Mesenchymal stem cell (in vitro differentiated cells and primary cell): Measurements from ENCODE around the gene CNTNAP2.

Experiments
- DNase-seq: peaks from one replicate; pipeline ENCODE4 v3.0.0-alpha.2; 2013
- H2AFZ ChIP-seq: one replicate; pipeline ENCODE4 v1.6.1; 2013; ENCODE audit warnings: low read depth, mild to moderate bottlenecking, control low read depth, inconsistent platforms, low read length, moderate library complexity
- H2AK5ac ChIP-seq: 2 replicates; pipeline ENCODE4 v1.6.1; 2013; ENCODE audit warnings: low read length, moderate library complexity, mild to moderate bottlenecking, inconsistent platforms; ENCODE audit not compliant: severe bottlenecking
- H2BK120ac ChIP-seq: one replicate; pipeline ENCODE4 v1.6.1; 2013; ENCODE audit warnings: low read depth, mild to moderate bottlenecking, inconsistent platforms, low read length, moderate library complexity
- H2BK12ac ChIP-seq, 2 experiments: one replicate each; pipeline ENCODE4 v1.6.1; 2013; ENCODE audit warnings: inconsistent platforms in 2 of 2, low read length in 2 of 2, mild to moderate bottlenecking in 2 of 2, moderate library complexity in 2 of 2, control low read depth in 1 of 2
- H2BK15ac ChIP-seq: one replicate; pipeline ENCODE4 v1.6.1; 2013; ENCODE audit warnings: mild to moderate bottlenecking, low read depth, inconsistent platforms; ENCODE audit not compliant: poor library complexity, severe bottlenecking
- H2BK5ac ChIP-seq: 2 replicates; pipeline ENCODE4 v1.6.1; 2013; ENCODE audit warnings: low read depth, mild to moderate bottlenecking, low read length, control low read depth, inconsistent platforms; ENCODE audit not compliant: poor library complexity, severe bottlenecking
- H3K14ac ChIP-seq, 2 experiments: one replicate each; pipeline ENCODE4 v1.6.1; 2013; ENCODE audit warnings: inconsistent platforms in 2 of 2, low read length in 2 of 2, control low read depth in 1 of 2, mild to moderate bottlenecking in 1 of 2, moderate library complexity in 1 of 2
- H3K18ac ChIP-seq, 2 experiments: one replicate each; pipeline ENCODE4 v1.6.1; 2013; ENCODE audit warnings: inconsistent platforms in 2 of 2, low read length in 2 of 2, control low read depth in 1 of 2, low read depth in 1 of 2, mild to moderate bottlenecking in 1 of 2
- H3K23ac ChIP-seq, 2 experiments: one replicate each; pipeline ENCODE4 v1.6.1; 2013; ENCODE audit warnings: inconsistent platforms in 2 of 2, low read length in 2 of 2, mild to moderate bottlenecking in 2 of 2, moderate library complexity in 2 of 2, control low read depth in 1 of 2
- H3K27ac ChIP-seq: 2 replicates; pipeline ENCODE4 v1.5.1; 2013; ENCODE audit warnings: mild to moderate bottlenecking, moderate library complexity, low read length, control low read depth, inconsistent platforms; ENCODE audit not compliant: poor library complexity, severe bottlenecking
- H3K27me3 ChIP-seq, 2 experiments: 2 replicates each; pipeline versions ENCODE4 v1.6.1 to v1.7.0; 2013; ENCODE audit warnings: low read length in 2 of 2, mild to moderate bottlenecking in 2 of 2, moderate library complexity in 2 of 2, control low read depth in 1 of 2, inconsistent platforms in 1 of 2; ENCODE audit not compliant: control insufficient read depth in 1 of 2, insufficient read depth in 1 of 2
- H3K36me3 ChIP-seq, 2 experiments: 2 replicates each; pipeline versions ENCODE4 v1.6.1 to v1.7.0; 2013; ENCODE audit warnings: low read length in 2 of 2, control low read depth in 1 of 2, inconsistent platforms in 1 of 2, low read depth in 1 of 2, mild to moderate bottlenecking in 1 of 2; ENCODE audit not compliant: insufficient read depth in 2 of 2, control insufficient read depth in 1 of 2
- H3K4ac ChIP-seq, 2 experiments: one replicate each; pipeline ENCODE4 v1.6.1; 2013; ENCODE audit warnings: inconsistent platforms in 2 of 2, low read length in 2 of 2, mild to moderate bottlenecking in 2 of 2, moderate library complexity in 2 of 2, control low read depth in 1 of 2, low read depth in 1 of 2
- H3K4me1 ChIP-seq: 2 replicates; pipeline ENCODE4 v1.6.1; 2013; ENCODE audit warnings: low read depth, low read length, control low read depth; ENCODE audit not compliant: control insufficient read depth, insufficient read depth
- H3K4me2 ChIP-seq: 2 replicates; pipeline ENCODE4 v1.6.1; 2013; ENCODE audit warnings: low read length, mild to moderate bottlenecking, inconsistent platforms; ENCODE audit not compliant: poor library complexity, severe bottlenecking
- H3K4me3 ChIP-seq, 2 experiments: 2 replicates each; pipeline versions ENCODE4 v1.5.1 to v1.7.0; 2013; ENCODE audit warnings: low read length in 2 of 2, mild to moderate bottlenecking in 2 of 2, control low read depth in 1 of 2, low read depth in 1 of 2; ENCODE audit not compliant: insufficient read depth in 1 of 2
- H3K79me1 ChIP-seq: replicated peaks from 2 replicates; pipeline ENCODE4 v1.6.1; 2013; ENCODE audit warnings: mild to moderate bottlenecking, control low read depth, low read length, inconsistent platforms; ENCODE audit not compliant: poor library complexity, severe bottlenecking
- H3K9ac ChIP-seq: 2 replicates; pipeline ENCODE4 v1.7.0; 2013; ENCODE audit warnings: mild to moderate bottlenecking, low read length, moderate library complexity
- H3K9me3 ChIP-seq: 2 replicates; pipeline ENCODE4 v1.7.0; 2013; ENCODE audit warnings: mild to moderate bottlenecking, low read length; ENCODE audit not compliant: control insufficient read depth
- H4K8ac ChIP-seq: one replicate; pipeline ENCODE4 v1.6.1; 2013; ENCODE audit warnings: inconsistent platforms, mild to moderate bottlenecking, low read length, moderate library complexity
- H4K91ac ChIP-seq: one replicate; pipeline ENCODE4 v1.6.1; 2013; ENCODE audit warnings: mild to moderate bottlenecking, low read length, inconsistent platforms
- WGBS: methylation state at CpG from one replicate; pipeline ENCODE4 v1.1.7; 2013; ENCODE audit warnings: mixed read lengths; 5-methylcytosine and 5-hydroxymethylcytosine counted together

Gene CNTNAP2

GRCh38 chr7:148161776-148162175, 2045.2 kb downstream of the CNTNAP2 start:
- no peak overlapping the region for H4K91ac ChIP-seq
- no peaks in the 10 kb centered on the region for H3K79me1 ChIP-seq
- no peak overlapping the region for H3K18ac ChIP-seq
- H2AFZ ChIP-seq, result no peak overlapping the region
- H3K4me2 ChIP-seq, result no peak overlapping the region
- no peak overlapping the region for H2BK15ac ChIP-seq
- H3K4ac ChIP-seq, result no peak overlapping the region
- no peak overlapping the region for H4K8ac ChIP-seq
- H3K4me1 ChIP-seq, result no peaks in the 10 kb centered on the region
- no peak for DNase-seq
- H3K9me3 ChIP-seq, result peaks cover 7% of the 10 kb centered on the region
- no peak overlapping the region for H3K23ac ChIP-seq
- H2BK120ac ChIP-seq, result no peak overlapping the region
- WGBS, result 73% methylated on average over 4 of the region's 4 CpGs
- H3K36me3 ChIP-seq, result no peaks in the 10 kb centered on the region
- no peak overlapping the region for H3K27ac ChIP-seq
- H2BK5ac ChIP-seq, result no peak overlapping the region
- H2AK5ac ChIP-seq, result no peak overlapping the region
- H3K14ac ChIP-seq, result no peak overlapping the region
- H3K27me3 ChIP-seq, result no peaks in the 10 kb centered on the region
- no peak overlapping the region for H2BK12ac ChIP-seq
- H3K4me3 ChIP-seq, result no peak overlapping the region
- H3K9ac ChIP-seq, result no peak overlapping the region

- Histone ChIP-seq H2BK5ac (no peak overlapping the region), H3K4me1 (no peaks in the 10 kb centered on the region), H2AK5ac (no peak overlapping the region), H4K8ac (no peak overlapping the region), H3K18ac (no peak overlapping the region), H3K27me3 (no peaks in the 10 kb centered on the region), H3K4me2 (no peak overlapping the region), H3K9ac (no peak overlapping the region), H3K4ac (no peak overlapping the region), H3K14ac (no peak overlapping the region), H4K91ac (no peak overlapping the region), H3K4me3 (no peak overlapping the region), H3K36me3 (no peaks in the 10 kb centered on the region), H3K79me1 (no peaks in the 10 kb centered on the region), H2BK12ac (no peak overlapping the region), H3K23ac (no peak overlapping the region), H3K27ac (no peak overlapping the region), H2BK120ac (no peak overlapping the region), H2AFZ (no peak overlapping the region), H2BK15ac (no peak overlapping the region), H3K9me3 (peaks cover 10% of the 10 kb centered on the region)
- no peak for DNase-seq
- whole genome bisulfite sequencing, result 70% methylated on average over 2 of the region's 4 CpGs
These were observed 2046.2 kb downstream of the CNTNAP2 start for GRCh38 chr7:148162808-148163207.

- Histone ChIP-seq H2BK12ac (no peak overlapping the region), H3K4me3 (no peak overlapping the region), H3K4ac (no peak overlapping the region), H3K27me3 (no peaks in the 10 kb centered on the region), H3K4me1 (no peaks in the 10 kb centered on the region), H3K36me3 (no peaks in the 10 kb centered on the region), H3K27ac (no peak overlapping the region), H3K18ac (no peak overlapping the region), H2AK5ac (no peak overlapping the region), H2BK120ac (no peak overlapping the region), H3K9ac (no peak overlapping the region), H3K9me3 (peaks cover 10% of the 10 kb centered on the region), H4K8ac (no peak overlapping the region), H3K4me2 (no peak overlapping the region), H4K91ac (no peak overlapping the region), H3K23ac (no peak overlapping the region), H2BK15ac (no peak overlapping the region), H2BK5ac (no peak overlapping the region), H3K79me1 (no peaks in the 10 kb centered on the region), H2AFZ (no peak overlapping the region), H3K14ac (no peak overlapping the region)
- no CpG with 5 or more reads among the region's 1 CpG for WGBS
- DNase-seq, result no peak
These were observed 2046.6 kb downstream of the CNTNAP2 start for GRCh38 chr7:148163246-148163645.

GRCh38 chr7:148172920-148173319, 2056.3 kb downstream of the CNTNAP2 start:
- H3K27me3 ChIP-seq, result no peaks in the 10 kb centered on the region
- no peak overlapping the region for H4K91ac ChIP-seq
- H3K9ac ChIP-seq, result no peak overlapping the region
- H2BK12ac ChIP-seq, result no peak overlapping the region
- H4K8ac ChIP-seq, result no peak overlapping the region
- H3K36me3 ChIP-seq, result no peaks in the 10 kb centered on the region
- H3K79me1 ChIP-seq, result no peaks in the 10 kb centered on the region
- H3K9me3 ChIP-seq, result no peaks in the 10 kb centered on the region
- H3K4me3 ChIP-seq, result no peak overlapping the region
- no peak overlapping the region for H3K4ac ChIP-seq
- H3K27ac ChIP-seq, result no peak overlapping the region
- H2BK5ac ChIP-seq, result no peak overlapping the region
- H3K18ac ChIP-seq, result no peak overlapping the region
- no peak for DNase-seq
- no peak overlapping the region for H2AK5ac ChIP-seq
- no peak overlapping the region for H2BK120ac ChIP-seq
- no peak overlapping the region for H3K4me2 ChIP-seq
- WGBS, result 80% methylated on average over 1 of the region's 1 CpG
- no peak overlapping the region for H2AFZ ChIP-seq
- H2BK15ac ChIP-seq, result no peak overlapping the region
- no peak overlapping the region for H3K14ac ChIP-seq
- no peaks in the 10 kb centered on the region for H3K4me1 ChIP-seq
- no peak overlapping the region for H3K23ac ChIP-seq
